ENCODE results near the gene RBM48. TPM values are rescaled to one million over a fixed set of nuclear protein-coding genes. Genes with fewer than 3 reads are reported as not detected.

Gene RBM48
- total and polyA plus RNA-seq, 2 donors from 2014 or later, result 7.4 to 14.4 TPM

- TF ChIP-seq CTCF (IDR thresholded peaks at IDR 0.05; ENCODE audit: borderline replicate concordance, extremely low read depth, insufficient read depth), result no peak
- no peak for DNase-seq
- intact Hi-C loops (cut with DNase I), result no loop called here
- H3K36me3 ChIP-seq (ENCODE audit: control insufficient read depth in 2 of 3, insufficient read depth in 3 of 3, low read length in 3 of 3), result peaks cover 2 to 29% (median 2%) of the 10 kb centered on the region in 3 donors
- H3K27me3 ChIP-seq (ENCODE audit: control insufficient read depth, insufficient read depth, low read length), result no peaks in the 10 kb centered on the region
- H3K27ac ChIP-seq (ENCODE audit: low read depth in 2 of 2, low read length in 2 of 2), result no peak overlapping the region
- H3K9ac ChIP-seq (ENCODE audit: low read length in 3 of 3), result no peak overlapping the region
- no peak for FAIRE-seq
- H3K4me3 ChIP-seq (ENCODE audit: low read length in 3 of 3), result no peak overlapping the region
- no peaks in the 10 kb centered on the region for H3K4me1 ChIP-seq (ENCODE audit: control insufficient read depth in 2 of 3, insufficient read depth in 2 of 3, low read depth in 1 of 3, low read length in 3 of 3)
- H3K9me3 ChIP-seq (ENCODE audit: control insufficient read depth in 2 of 3, insufficient read depth in 1 of 3, low read length in 3 of 3), result no peaks in the 10 kb centered on the region
Measured at GRCh38 chr7:92506363-92506762, 22.2 kb upstream of the RBM48 start.

- H3K4me3 ChIP-seq (ENCODE audit: low read length in 3 of 3), result no peak overlapping the region
- no peak overlapping the region for H3K27ac ChIP-seq (ENCODE audit: low read depth in 2 of 2, low read length in 2 of 2)
- no peak for TF ChIP-seq CTCF (IDR thresholded peaks at IDR 0.05; ENCODE audit: borderline replicate concordance, extremely low read depth, insufficient read depth)
- no peak for DNase-seq
- H3K4me1 ChIP-seq (ENCODE audit: control insufficient read depth in 2 of 3, insufficient read depth in 2 of 3, low read depth in 1 of 3, low read length in 3 of 3), result no peaks in the 10 kb centered on the region
- no peak for FAIRE-seq
- no peak overlapping the region for H3K9ac ChIP-seq (ENCODE audit: low read length in 3 of 3)
- H3K9me3 ChIP-seq (ENCODE audit: control insufficient read depth in 2 of 3, insufficient read depth in 1 of 3, low read length in 3 of 3), result no peaks in the 10 kb centered on the region
- peaks cover 0 to 13% (median 3%) of the 10 kb centered on the region in 3 donors for H3K36me3 ChIP-seq (ENCODE audit: control insufficient read depth in 2 of 3, insufficient read depth in 3 of 3, low read length in 3 of 3)
- intact Hi-C loops (cut with DNase I), result no loop called here
- no peaks in the 10 kb centered on the region for H3K27me3 ChIP-seq (ENCODE audit: control insufficient read depth, insufficient read depth, low read length)
Measured at GRCh38 chr7:92508946-92509345, 19.6 kb upstream of the RBM48 start.

GRCh38 chr7:92513167-92513902, 15.3 kb upstream of the RBM48 start:
- intact Hi-C loops (cut with DNase I), result no loop called here
- Histone ChIP-seq H3K4me3 (ENCODE audit: low read length in 3 of 3) (no peak overlapping the region), H3K4me1 (ENCODE audit: control insufficient read depth in 2 of 3, insufficient read depth in 2 of 3, low read depth in 1 of 3, low read length in 3 of 3) (no peaks in the 10 kb centered on the region), H3K27me3 (ENCODE audit: control insufficient read depth, insufficient read depth, low read length) (no peaks in the 10 kb centered on the region), H3K9ac (ENCODE audit: low read length in 3 of 3) (no peak overlapping the region), H3K9me3 (ENCODE audit: control insufficient read depth in 2 of 3, insufficient read depth in 1 of 3, low read length in 3 of 3) (no peaks in the 10 kb centered on the region), H3K36me3 (ENCODE audit: control insufficient read depth in 2 of 3, insufficient read depth in 3 of 3, low read length in 3 of 3) (peaks cover 5 to 12% (median 10%) of the 10 kb centered on the region in 3 donors), H3K27ac (ENCODE audit: low read depth in 2 of 2, low read length in 2 of 2) (no peak overlapping the region)
- FAIRE-seq (no peak), DNase-seq (no peak)
- TF ChIP-seq CTCF (IDR thresholded peaks at IDR 0.05; ENCODE audit: borderline replicate concordance, extremely low read depth, insufficient read depth), result no peak

All from kidney (tissue), 14 donors.